GOT3 (cell line): ENCODE data around the gene MYBPC2.

ENCODE experiments used
- DNase-seq: peaks from one replicate; lab custom pipeline; 2025; ENCODE audit warnings: mixed read lengths; lab: John Stamatoyannopoulos, UW

MYBPC2 gene

GRCh38 chr19:50481351-50482149, 48.9 kb downstream of the MYBPC2 start:
- no peak for DNase-seq

GRCh38 chr19:50482271-50482855, 49.7 kb downstream of the MYBPC2 start:
- no peak for DNase-seq

DNA sequence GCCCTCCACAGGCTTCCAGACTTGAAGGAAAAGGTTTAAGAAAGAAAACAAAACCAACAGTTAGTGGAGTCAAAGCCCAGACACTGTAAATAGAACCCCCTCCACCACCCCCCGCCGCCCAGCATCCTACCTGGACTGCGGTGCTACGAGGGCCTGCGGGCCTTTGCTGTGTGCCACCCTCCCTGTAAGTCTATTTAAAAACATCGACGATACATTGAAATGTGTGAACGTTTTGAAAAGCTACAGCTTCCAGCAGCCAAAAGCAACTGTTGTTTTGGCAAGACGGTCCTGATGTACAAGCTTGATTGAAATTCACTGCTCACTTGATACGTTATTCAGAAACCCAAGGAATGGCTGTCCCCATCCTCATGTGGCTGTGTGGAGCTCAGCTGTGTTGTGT, 50.2 kb downstream of the MYBPC2 start:
- DNase-seq: no peak

- DNase-seq: no peak
Measured at GRCh38 chr19:50485284-50485955, 52.7 kb downstream of the MYBPC2 start.

- DNase-seq: no peak
Measured at GRCh38 chr19:50486823-50487515, 54.3 kb downstream of the MYBPC2 start.

DNA sequence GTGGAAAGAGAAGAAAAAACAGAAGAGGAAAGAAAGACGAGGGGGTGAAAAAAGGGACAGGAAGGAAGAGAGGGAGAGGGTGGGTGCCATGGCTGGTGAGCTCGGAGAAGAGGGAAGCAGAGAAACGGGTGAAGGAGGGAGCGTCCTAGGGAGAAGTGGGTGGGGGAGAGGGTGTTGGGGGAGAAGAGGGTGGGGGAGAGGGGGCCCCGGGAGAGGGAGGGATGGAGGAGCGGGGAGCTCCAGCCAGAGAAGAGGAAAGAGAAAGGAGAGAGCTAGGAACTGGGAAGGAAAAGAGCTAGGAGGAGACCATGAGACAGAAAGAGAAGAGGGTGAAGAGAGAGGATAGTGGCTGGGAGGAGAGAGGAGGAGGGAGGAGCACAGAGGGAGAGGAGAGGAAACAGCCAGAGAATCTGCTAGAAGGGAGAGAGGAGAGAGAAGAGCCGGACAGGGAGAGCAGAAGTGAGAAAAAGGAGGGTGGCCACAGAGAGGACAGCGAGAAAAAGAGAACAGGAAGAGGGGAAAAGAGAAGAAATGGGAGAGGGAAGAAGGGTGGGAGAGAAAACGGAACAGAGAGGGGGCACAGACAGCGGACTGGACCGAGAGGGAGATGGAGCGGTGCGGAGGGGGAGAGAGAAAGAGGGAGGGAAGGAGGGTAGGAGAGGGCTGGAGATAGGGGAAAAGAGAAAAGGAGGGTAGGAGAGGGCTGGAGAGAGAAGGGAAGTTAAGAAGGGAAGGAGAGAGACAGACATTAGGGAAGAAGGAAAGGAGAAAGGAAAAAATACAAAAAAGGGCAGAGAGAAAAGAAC, 55.9 kb downstream of the MYBPC2 start:
- no peak for DNase-seq

GRCh38 chr19:50489461-50490011, 56.8 kb downstream of the MYBPC2 start:
- DNase-seq: no peak

DNA sequence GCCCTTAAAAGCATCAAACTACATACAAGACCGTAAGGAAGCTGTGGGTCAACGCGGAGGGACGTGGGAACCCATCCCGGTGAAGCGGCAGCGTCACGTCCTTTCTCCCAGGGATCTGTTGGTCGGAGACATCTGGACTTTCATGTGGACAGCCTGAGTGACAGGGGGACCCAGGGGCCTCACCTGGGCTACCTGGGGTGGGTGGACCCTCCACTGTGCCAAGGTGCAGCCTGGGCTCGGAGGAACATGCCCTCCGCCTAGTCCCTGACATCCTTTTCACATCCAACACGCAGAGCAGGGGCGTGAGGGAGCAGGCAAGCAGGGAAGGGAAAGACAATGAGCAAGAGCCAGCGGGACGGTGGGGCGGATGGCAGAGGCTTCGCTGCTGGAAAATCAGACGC, 57.7 kb downstream of the MYBPC2 start:
- DNase-seq: no peak

- DNase-seq: no peak
Measured at GRCh38 chr19:50490991-50491472, 58.3 kb downstream of the MYBPC2 start.

GRCh38 chr19:50492303-50493052, 59.8 kb downstream of the MYBPC2 start:
- DNase-seq: no peak

DNA sequence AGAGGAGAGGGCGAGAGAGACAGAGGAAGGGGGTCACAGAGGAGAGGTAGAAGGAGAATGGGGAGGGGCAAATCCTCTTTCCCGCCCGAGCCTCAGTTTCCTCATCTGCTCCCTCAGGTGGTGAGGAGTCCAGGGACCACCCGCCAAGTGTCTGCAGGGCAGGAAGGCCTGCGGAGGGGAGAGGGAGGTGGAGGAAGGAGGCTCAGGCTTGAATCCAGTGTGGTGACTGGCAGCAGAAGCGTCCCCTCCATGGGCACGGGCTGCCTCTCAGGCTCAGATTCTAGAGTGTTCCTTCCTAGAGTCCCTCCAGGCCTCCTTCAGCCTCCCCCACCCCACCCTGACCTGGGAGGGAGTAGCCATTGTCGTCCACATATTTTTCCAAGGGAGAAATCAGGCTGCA, 60.5 kb downstream of the MYBPC2 start:
- no peak for DNase-seq

DNA sequence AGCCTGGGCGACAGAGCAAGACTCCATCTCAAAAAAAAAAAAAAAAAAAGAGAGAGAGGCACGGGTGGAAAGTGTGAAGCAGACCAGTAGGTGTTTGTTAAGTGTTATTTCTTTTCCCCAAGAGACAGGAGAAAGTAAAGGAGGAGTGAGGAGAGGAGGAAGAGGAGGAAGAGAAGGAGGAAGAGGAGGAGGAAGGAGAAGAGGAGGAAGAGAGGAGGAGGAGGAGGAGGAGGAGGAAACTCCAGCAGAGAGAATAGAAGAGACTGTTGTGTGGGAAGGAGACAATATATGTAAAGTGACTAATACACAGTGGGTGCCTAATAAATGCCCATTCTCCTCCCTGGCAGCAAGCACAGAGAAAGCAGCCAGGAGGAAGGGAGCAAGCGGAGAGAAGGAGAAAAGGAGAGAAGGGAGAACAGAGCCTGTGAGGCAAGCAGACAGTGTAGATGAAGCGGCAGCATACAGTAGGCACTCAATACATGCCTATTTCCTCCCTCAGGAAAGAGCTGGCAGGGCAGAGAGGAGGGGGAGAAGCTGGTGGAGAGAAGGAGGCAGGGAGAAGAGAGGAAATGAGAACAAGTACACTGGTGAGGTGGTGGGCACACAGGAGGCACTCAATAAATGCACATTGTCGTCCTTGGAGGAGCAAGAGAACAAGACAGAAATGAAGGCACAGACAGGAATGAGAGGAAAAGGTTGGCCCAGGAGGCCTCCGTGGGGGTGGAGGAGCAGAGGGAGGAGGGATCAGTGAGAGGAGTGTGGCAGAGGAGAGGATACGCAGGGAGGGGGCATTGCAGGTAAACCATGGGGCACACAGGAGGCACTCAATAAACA, 61.7 kb downstream of the MYBPC2 start:
- no peak for DNase-seq

DNA sequence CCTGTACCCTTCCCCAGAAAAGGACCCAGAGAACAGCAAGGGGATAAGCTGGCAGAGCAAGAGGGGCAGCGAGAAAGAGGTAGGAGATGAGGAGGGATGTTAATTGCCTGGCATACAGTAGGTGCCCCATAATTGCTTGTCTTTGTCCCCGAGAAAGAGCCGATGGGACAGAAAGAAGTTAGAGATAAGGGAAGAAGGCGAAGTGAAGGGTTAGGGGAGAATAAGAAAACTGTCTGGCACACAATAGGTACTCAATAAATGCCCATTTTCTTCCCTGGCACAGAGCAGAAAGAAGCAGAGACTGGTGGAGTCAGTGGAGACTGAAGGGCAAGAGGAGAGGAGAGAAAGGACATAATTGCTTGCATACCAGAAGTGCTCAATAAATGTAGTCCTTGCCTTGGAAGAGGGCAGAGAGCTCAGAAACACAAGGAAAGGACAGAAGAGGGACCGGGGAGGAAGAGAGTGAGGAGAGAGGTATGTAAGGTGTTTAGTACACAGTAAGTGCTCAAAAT, 62.4 kb downstream of the MYBPC2 start:
- DNase-seq: no peak

- no peak for DNase-seq
Measured at GRCh38 chr19:50496189-50497021, 63.7 kb downstream of the MYBPC2 start.

- no peak for DNase-seq
Measured at GRCh38 chr19:50497022-50497405, 64.3 kb downstream of the MYBPC2 start.

DNA sequence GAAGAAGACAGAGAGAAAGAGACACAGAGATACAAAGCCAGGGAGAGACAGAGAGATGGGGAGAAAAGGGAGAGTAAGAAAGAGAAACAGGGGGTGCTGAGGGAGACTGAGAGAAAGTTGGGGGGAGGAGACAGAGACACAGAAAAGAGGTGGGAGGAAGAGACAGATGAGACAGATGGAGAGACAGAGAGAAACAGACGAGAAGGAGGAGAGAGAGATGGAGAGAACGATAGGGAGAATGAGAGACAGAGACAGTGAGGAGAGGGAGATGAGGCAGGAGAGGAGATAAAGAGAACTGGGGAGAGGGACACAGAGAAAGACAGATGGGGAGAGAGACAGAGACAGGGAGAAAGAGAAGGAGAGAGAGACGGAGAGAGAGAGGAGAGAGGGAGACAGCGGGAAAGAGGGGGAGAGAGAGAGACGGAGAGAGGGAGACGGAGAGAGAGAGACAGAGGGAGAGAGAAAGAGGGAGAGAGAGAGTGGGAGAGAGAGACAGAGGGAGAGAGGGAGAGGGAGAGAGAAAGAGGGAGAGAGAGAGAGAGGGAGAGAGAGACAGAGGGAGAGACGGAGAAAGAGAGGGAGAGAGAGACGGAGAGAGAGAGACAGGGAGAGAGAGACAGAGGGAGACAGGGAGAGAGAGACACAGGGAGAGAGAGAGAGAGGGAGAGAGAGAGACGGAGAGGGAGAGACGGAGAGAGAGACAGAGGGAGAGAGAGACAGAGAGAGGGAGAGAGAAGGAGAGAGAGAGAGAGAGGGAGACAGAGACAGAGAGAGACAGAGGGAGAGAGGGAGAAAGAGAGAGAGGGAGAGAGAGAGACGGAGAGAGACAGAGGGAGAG, 65.7 kb downstream of the MYBPC2 start:
- DNase-seq: no peak

- no peak for DNase-seq
Measured at GRCh38 chr19:50500060-50500752, 67.5 kb downstream of the MYBPC2 start.
